HepG2 (cell line): ENCODE results near the gene REC114.

Source experiments
- SIN3A ChIP-seq: IDR thresholded peaks from 2 replicates; pipeline ENCODE4 v1.6.1; 2011; ENCODE audit warnings: low read depth, mild to moderate bottlenecking, control low read depth, low read length, borderline replicate concordance
- ZNF17 ChIP-seq: sonication (generic); formaldehyde crosslinking; IDR thresholded peaks from 2 replicates; pipeline ENCODE4 v1.5.0; 2020; ENCODE audit warnings: mild to moderate bottlenecking, missing genetic modification reagents

- TF ChIP-seq ZNF17 (CRISPR knock-in tag) (no peak), SIN3A (no peak)
Observed at GRCh38 chr15:73440571-73440970, 2.4 kb upstream of the REC114 start.
